ENCODE data around the gene CXCL13.

The CXCL13 gene

GRCh38 chr4:77579406-77580076, 26.1 kb upstream of the CXCL13 start:
- H3K27me3 ChIP-seq, result no peaks in the 10 kb centered on the region
- H3K4me1 ChIP-seq, result 0 out of 20 replicates have a peak, but pooled peaks cover 0 to 3% (median 0%) of the 10 kb centered on the region in 10 experiments
- no peak overlapping the region for H3K9ac ChIP-seq
- peaks cover 3 to 25% (median 14%) of the 10 kb centered on the region in 11 experiments; a peak in 15 of 22 replicates for H3K9me3 ChIP-seq (replicated peaks in 1 of 11)
- no peak for TF ChIP-seq Cebpa-rat (IDR thresholded peaks at IDR 0.05)
- H4K20me1 ChIP-seq, result no peaks in the 10 kb centered on the region
- no peak overlapping the region for H3K27ac ChIP-seq
- no peak overlapping the region for H3K4me2 ChIP-seq
- no peaks in the 10 kb centered on the region for H3K36me3 ChIP-seq
- no peak overlapping the region for H3K4me3 ChIP-seq

- peaks cover 2 to 15% (median 10%) of the 10 kb centered on the region in 11 experiments; a peak in 12 of 22 replicates for H3K9me3 ChIP-seq (replicated peaks in 1 of 11)
- H3K27me3 ChIP-seq, result no peaks in the 10 kb centered on the region
- no peaks in the 10 kb centered on the region for H4K20me1 ChIP-seq
- H3K4me1 ChIP-seq, result peaks cover 0 to 8% (median under 1%) of the 10 kb centered on the region in 10 experiments; a peak in 7 of 20 replicates
- H3K27ac ChIP-seq, result no peak overlapping the region
- no peak overlapping the region for H3K4me2 ChIP-seq
- TF ChIP-seq Cebpa-rat (IDR thresholded peaks at IDR 0.05), result no peak
- H3K4me3 ChIP-seq, result no peak overlapping the region
- no peak overlapping the region for H3K9ac ChIP-seq
- no peaks in the 10 kb centered on the region for H3K36me3 ChIP-seq
Measured at GRCh38 chr4:77581724-77582123, 23.9 kb upstream of the CXCL13 start.

- TF ChIP-seq Cebpa-rat (IDR thresholded peaks at IDR 0.05), result no peak
- H3K4me2 ChIP-seq, result no peak overlapping the region
- no peaks in the 10 kb centered on the region for H3K36me3 ChIP-seq
- peaks cover 0 to 12% (median 7%) of the 10 kb centered on the region in 11 experiments; a peak in 11 of 22 replicates for H3K9me3 ChIP-seq (replicated peaks in 1 of 11)
- H3K27ac ChIP-seq, result no peak overlapping the region
- no peak overlapping the region for H3K9ac ChIP-seq
- H3K4me3 ChIP-seq, result no peak overlapping the region
- H3K27me3 ChIP-seq, result no peaks in the 10 kb centered on the region
- peaks cover 0 to 13% (median 3%) of the 10 kb centered on the region in 10 experiments; a peak in 9 of 20 replicates for H3K4me1 ChIP-seq
- no peaks in the 10 kb centered on the region for H4K20me1 ChIP-seq
Measured at GRCh38 chr4:77582156-77582555, 23.5 kb upstream of the CXCL13 start.

- no peaks in the 10 kb centered on the region for H3K36me3 ChIP-seq
- peaks cover 0 to 18% (median 4%) of the 10 kb centered on the region in 10 experiments; a peak in 9 of 20 replicates for H3K4me1 ChIP-seq
- no peak for TF ChIP-seq Cebpa-rat (IDR thresholded peaks at IDR 0.05)
- H3K4me2 ChIP-seq, result no peak overlapping the region
- no peak overlapping the region for H3K27ac ChIP-seq
- no peaks in the 10 kb centered on the region for H3K27me3 ChIP-seq
- no peaks in the 10 kb centered on the region for H4K20me1 ChIP-seq
- peaks cover 0 to 6% (median 3%) of the 10 kb centered on the region in 11 experiments; a peak in 8 of 22 replicates for H3K9me3 ChIP-seq (replicated peaks in 1 of 11)
- H3K9ac ChIP-seq, result no peak overlapping the region
- H3K4me3 ChIP-seq, result no peak overlapping the region
Measured at GRCh38 chr4:77582711-77583110, 22.9 kb upstream of the CXCL13 start.

- Histone ChIP-seq H3K4me1 (peaks cover 0 to 31% (median 4%) of the 10 kb centered on the region in 10 experiments; a peak in 9 of 20 replicates), H3K27me3 (no peaks in the 10 kb centered on the region), H3K36me3 (no peaks in the 10 kb centered on the region), H3K9ac (no peak overlapping the region), H3K27ac (peak overlapping the region in 5 of 11 experiments; percentile 12 to 50 (median 26); a peak in 9 of 22 replicates), H3K4me2 (peak overlapping the region in 7 of 11 experiments; percentile 1 to 63 (median 19); a peak in 9 of 22 replicates), H3K4me3 (no peak overlapping the region), H4K20me1 (no peaks in the 10 kb centered on the region), H3K9me3 (replicated peaks in 1 of 11) (no peaks in the 10 kb centered on the region)
- no peak for TF ChIP-seq Cebpa-rat (IDR thresholded peaks at IDR 0.05)
Measured at GRCh38 chr4:77586951-77587383, 18.7 kb upstream of the CXCL13 start.

- Histone ChIP-seq H3K27me3 (no peaks in the 10 kb centered on the region), H3K4me3 (no peak overlapping the region), H3K36me3 (no peaks in the 10 kb centered on the region), H3K4me1 (peaks cover 0 to 31% (median 4%) of the 10 kb centered on the region in 10 experiments; a peak in 9 of 20 replicates), H3K9me3 (replicated peaks in 1 of 11) (no peaks in the 10 kb centered on the region), H3K9ac (no peak overlapping the region), H3K27ac (no peak overlapping the region), H4K20me1 (no peaks in the 10 kb centered on the region), H3K4me2 (no peak overlapping the region)
- no peak for TF ChIP-seq Cebpa-rat (IDR thresholded peaks at IDR 0.05)
Measured at GRCh38 chr4:77590482-77590881, 15.1 kb upstream of the CXCL13 start.

GRCh38 chr4:77591532-77591931, 14.1 kb upstream of the CXCL13 start:
- Histone ChIP-seq H3K9ac (no peak overlapping the region), H3K4me3 (no peak overlapping the region), H3K9me3 (replicated peaks in 1 of 11) (no peaks in the 10 kb centered on the region), H3K4me1 (peaks cover 0 to 27% (median 4%) of the 10 kb centered on the region in 10 experiments; a peak in 9 of 20 replicates), H3K4me2 (no peak overlapping the region), H3K36me3 (no peaks in the 10 kb centered on the region), H4K20me1 (no peaks in the 10 kb centered on the region), H3K27ac (no peak overlapping the region), H3K27me3 (no peaks in the 10 kb centered on the region)
- no peak for TF ChIP-seq Cebpa-rat (IDR thresholded peaks at IDR 0.05)

GRCh38 chr4:77593101-77593500, 12.5 kb upstream of the CXCL13 start:
- no peak for TF ChIP-seq Cebpa-rat (IDR thresholded peaks at IDR 0.05)
- no peaks in the 10 kb centered on the region for H4K20me1 ChIP-seq
- H3K4me2 ChIP-seq, result peak overlapping the region in 1 of 11 experiments; percentile 0; a peak in 1 of 22 replicates
- no peak overlapping the region for H3K27ac ChIP-seq
- no peak overlapping the region for H3K9ac ChIP-seq
- H3K27me3 ChIP-seq, result no peaks in the 10 kb centered on the region
- H3K36me3 ChIP-seq, result no peaks in the 10 kb centered on the region
- H3K4me1 ChIP-seq, result peaks cover 0 to 12% (median 0%) of the 10 kb centered on the region in 10 experiments; a peak in 3 of 20 replicates
- no peak overlapping the region for H3K4me3 ChIP-seq
- peaks cover 0 to 9% (median 0%) of the 10 kb centered on the region in 11 experiments; a peak in 1 of 22 replicates for H3K9me3 ChIP-seq (replicated peaks in 1 of 11)

GRCh38 chr4:77593993-77594392, 11.6 kb upstream of the CXCL13 start:
- Histone ChIP-seq H3K36me3 (no peaks in the 10 kb centered on the region), H3K9ac (no peak overlapping the region), H3K4me1 (peaks cover 0 to 3% (median 0%) of the 10 kb centered on the region in 10 experiments; a peak in 1 of 20 replicates), H3K4me3 (no peak overlapping the region), H3K27ac (no peak overlapping the region), H3K9me3 (replicated peaks in 1 of 11) (peaks cover 0 to 9% (median 0%) of the 10 kb centered on the region in 11 experiments; a peak in 1 of 22 replicates), H4K20me1 (no peaks in the 10 kb centered on the region), H3K27me3 (no peaks in the 10 kb centered on the region), H3K4me2 (no peak overlapping the region)
- TF ChIP-seq Cebpa-rat (IDR thresholded peaks at IDR 0.05), result no peak
